ENCODE data around the gene TMC1.
"Not testable (repeated sequence)": the region's sequence is repeated elsewhere in the genome, so short reads cannot be mapped to it uniquely, and the experiment has no call there.

TMC1 gene

DNA sequence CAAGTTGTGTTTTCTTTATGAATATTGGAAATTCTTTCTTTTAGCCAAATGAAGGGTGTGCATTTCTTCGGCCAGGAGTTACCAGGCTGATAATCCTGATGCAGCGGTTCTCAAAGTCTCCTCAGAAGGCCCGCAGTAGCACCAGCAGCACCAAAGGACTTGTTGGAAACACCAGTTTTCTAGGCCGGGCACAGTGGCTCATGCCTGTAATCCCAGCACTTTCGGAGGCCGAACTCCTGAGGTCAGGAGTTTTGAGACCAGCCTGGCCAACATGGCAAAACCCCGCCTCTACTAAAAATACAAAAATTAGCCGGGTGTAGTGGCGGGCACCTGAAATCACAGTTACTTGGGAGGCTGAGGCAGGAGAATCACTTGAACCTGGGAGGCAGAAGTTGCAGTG lies 397 bp upstream of the TMC1 start:
- intact Hi-C loops (cut with DNase I); DNase-seq: not testable (repeated sequence)

DNA sequence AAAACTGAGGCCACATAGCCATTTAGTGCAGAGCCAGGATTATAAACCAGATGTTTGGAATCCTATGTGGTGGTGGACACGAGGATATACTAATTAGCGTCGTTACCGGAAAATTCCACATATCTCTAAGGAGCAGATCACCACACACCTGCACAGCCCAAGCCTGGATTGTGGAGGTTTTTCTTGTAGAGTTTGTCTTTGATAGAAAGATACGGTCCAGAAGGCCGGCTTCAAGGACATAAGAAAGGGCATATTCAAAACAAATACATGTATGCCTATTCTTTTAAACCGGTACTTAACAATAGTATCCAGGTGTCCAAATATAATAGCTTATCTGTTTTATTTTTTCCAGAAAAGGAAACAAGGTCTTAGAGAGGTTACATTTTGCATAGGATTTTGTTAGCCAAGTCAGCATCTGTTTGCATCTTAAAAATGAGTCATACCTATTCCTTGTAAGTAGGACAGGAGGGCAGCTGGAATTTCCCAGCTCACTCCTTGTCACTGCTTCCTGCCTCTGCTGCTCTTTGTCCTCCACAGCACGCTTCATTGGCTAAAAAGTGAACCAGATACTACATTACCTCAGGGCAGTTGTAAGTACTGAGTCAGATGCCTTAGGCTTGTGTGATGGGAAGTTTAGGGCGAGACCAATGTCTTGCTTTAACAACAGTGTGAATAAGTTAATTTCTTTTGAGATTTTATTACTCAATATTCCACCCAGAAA lies 3.6 kb downstream of the TMC1 start:
- intact Hi-C loops (cut with DNase I): no loop called here
- peak in 6 of 42 donors; percentile 11 to 62 (median 19) for DNase-seq

DNA sequence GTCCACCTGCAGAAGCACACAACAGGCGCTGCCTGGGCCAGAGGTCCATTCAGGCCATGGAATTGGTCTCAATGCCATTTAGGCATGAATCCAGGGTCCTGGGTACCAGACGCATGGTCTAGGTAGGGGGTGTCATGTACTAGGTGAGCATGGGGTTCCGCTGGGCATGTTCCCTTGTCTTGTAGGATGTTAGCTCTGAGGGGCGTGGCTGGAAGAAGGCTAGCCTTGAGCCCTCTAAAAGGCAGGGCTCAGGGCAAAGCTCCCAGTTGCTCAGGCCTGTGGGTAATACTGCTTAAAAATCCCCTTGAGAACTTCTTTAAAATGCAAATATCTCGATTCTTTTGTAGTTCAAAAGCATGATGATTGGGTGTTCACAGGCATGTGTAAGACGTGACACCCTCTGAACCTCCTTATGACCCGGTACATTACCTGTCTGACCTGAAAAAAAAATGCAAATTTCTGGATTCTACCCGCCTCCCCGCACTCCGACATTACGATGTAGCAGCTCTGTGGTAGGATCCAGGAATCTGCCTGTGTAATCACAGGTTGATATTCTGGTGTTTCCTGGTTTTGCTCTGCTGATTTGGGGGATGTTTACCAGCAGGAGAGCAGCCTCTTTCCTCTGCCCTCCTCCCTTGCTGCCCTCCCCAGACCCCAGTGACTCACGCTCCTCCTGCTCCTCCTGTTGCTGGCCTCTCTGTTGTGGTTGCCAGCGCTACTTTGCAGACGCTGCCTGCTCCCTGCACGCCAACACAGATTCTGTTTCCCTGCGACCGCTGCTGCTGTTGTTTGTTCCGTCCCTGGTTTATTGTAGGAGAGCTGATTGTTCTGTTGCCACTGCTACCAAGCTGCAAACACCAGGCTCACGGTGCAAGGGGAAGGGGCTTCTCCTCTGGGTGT lies 5.7 kb downstream of the TMC1 start:
- DNase-seq: peak; percentile 37 to 89 (median 68)
- intact Hi-C loops (cut with DNase I): no loop called here

DNA sequence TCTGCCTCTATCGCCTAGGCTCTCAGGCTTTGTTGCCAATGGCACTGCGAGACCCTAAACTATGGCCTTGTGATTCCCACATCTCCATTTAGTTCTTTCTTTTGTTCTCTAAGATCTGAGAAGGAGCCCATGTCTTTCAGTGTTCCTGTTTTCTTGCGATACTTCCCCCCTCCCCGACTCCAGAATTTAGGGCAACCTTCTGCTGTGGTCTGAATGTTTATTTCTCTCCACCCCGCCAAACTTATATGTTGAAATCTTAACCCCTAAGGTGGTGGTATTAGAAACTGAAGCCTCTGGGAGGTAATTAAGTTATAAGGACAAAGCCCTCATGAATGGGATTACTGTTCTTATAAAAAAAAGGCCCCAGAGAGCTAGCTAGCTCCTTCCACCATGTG lies 6.4 kb downstream of the TMC1 start:
- intact Hi-C loops (cut with DNase I): no loop called here
- DNase-seq: no peak

DNA sequence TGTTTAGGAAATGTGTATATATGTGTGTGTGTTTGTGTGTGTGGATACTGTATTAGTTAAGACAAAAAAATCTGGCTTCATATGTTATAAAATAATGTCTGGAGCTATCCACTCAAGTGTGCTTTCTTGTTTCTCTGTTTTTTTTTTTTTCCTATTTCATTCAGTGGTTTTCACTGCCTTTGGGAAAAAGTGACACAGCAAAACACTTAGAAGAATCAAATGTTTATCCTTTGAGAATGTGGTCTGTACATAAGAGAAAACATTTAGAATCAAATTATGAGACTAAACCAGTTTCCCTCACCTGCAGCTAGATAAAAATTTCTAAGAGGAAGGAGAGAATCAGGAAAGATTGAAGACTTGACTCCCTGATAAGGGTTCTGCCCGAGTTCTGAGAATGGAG lies 8.1 kb downstream of the TMC1 start:
- intact Hi-C loops (cut with DNase I): no loop called here
- no peak for DNase-seq

DNA sequence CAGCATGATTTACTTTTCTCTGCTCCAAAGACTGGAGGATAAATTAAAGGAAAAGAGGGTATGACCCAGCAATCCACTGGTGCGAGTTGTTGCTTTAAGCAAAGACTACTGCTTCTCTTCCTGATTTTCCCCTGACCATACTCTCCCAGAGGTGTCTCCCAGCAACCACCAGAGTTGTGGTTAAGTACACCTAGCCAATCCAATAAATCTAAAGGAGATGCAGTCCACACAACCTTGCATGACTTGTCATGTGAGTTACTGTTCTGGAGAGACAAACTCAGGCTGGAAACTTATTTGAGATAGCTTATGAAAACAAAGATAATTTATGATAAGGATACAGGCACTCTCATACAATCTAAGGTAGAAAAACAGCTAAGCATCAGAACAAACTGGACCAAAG lies 11.9 kb downstream of the TMC1 start:
- intact Hi-C loops (cut with DNase I): no loop called here
- no peak for DNase-seq

DNA sequence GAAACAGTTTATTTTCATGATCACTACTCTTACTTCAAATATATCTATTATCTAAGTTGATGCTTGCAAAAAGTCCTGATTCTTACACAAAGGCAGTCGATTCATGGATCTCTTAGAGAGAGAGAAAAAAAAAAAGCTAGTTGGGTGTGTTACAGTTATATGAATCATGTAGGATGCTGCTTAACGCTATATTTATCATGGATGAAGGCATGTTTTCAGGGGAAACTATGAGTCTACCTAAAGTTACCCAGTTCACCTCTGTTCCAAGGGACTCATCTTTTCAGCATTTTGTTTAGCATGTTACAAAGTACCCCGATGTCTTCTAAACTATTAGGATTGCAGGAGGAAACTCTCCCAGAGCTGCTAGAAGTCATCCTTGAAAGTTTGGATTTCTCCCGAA lies 13.5 kb downstream of the TMC1 start:
- intact Hi-C loops (cut with DNase I): no loop called here
- DNase-seq: no peak

DNA sequence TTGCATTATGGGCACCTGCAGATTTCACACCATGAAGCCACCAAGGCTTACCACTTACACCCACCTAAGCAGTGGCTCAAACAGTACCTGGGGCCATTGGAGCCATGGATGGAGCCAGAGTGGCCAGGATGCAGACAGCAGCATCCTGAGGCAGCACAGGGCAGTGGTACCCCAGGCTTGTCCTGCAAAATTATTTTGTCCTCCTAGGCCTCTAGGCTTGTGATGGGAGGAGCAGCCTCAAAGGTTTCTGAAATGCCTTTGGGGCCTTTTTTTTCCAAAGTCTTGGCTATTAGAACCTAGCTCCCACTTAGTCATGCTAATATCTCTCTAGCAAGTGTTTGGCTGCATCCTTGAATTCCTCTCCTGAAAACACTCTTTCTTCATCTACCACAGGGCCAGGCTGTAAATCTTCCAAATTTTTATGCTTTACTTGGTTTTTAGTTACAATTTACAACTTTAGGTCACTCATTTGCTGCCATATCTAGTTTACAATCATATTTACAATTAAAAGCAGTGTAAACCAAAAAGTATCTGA lies 15.7 kb downstream of the TMC1 start:
- intact Hi-C loops (cut with DNase I): no loop called here
- DNase-seq: no peak

DNA sequence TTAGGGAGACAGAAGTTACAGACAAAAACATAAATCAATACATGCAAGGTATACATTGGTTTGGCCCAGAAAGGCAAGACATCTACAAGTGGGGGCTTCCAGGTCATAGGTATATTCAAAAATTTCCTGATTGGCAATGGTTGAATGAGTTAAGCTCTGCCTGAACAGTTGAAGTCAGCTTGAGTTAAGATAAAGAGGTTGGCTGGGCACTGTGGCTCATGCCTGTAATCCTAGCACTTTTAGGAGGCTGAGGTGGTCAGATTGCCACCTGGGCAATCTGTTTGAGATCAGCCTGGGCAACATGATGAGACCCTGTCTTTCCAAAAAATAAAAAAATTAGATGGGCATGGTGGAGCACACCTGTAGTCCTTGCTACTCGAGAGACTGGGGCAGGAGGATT lies 16.3 kb downstream of the TMC1 start:
- no peak for DNase-seq
- intact Hi-C loops (cut with DNase I): no loop called here

DNA sequence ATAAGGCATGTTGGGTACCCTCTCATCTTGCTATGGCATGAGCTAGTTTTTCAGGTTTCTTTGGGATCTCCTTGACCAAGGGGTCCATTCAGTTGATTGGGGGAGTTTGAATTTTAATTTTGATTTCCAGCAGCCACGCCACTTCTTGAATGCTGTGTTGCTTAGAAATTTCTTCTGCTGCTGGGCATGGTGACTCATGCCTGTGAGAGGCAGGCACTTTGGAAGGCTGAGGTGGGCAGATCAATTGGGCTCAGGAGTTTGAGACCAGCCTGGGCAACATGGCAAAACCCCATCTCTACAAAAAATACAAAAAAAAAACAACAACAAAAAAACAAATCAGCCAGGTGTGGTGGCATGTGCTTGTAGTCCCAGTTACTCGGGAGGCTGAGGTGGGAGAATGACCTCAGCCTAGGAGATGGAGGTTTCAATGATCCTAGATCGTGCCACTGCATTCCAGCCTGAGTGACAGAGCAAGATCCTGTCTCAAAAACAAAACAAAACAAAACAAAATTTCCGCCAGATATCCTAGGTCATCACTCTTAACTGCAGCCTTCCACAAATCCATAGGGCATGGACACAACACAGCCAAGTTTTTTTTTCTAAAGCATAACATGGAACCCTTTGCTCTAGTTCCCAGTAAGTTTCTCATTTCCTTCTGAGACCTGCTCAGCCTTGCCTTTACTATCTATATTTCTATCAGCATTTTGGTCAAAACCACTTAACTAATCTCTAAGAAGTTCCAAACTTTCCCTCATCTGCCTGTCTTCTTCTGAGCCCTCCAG lies 17.7 kb downstream of the TMC1 start:
- intact Hi-C loops (cut with DNase I): no loop called here

DNA sequence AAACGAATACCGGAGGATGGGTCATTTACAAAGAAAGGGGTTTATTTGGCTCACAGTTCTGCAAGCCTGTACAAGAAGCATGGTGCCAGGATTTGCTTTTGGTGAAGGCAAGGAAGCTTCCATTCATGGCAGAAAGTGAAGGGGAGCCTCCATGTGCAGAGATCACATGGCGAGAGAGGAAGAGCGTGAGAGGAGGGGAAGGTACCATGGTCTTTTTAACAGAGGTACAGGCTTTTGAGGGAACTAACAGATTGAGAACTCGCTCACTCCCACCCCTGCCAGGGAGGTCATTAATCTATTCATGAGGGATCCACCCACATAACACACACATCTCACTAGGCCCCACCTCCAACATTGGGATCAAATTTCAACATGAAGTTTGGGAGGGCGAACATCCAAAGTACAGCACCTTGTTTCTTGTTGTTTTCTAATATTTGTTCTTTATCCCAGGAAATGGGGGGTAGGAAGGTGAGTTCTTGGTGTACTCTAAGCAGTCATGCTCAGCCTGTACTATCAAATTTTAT lies 18.5 kb downstream of the TMC1 start:
- DNase-seq: no peak
- intact Hi-C loops (cut with DNase I): no loop called here

More for the DNA sequence above, 17.7 kb downstream of the TMC1 start:
- DNase-seq: no peak

DNA sequence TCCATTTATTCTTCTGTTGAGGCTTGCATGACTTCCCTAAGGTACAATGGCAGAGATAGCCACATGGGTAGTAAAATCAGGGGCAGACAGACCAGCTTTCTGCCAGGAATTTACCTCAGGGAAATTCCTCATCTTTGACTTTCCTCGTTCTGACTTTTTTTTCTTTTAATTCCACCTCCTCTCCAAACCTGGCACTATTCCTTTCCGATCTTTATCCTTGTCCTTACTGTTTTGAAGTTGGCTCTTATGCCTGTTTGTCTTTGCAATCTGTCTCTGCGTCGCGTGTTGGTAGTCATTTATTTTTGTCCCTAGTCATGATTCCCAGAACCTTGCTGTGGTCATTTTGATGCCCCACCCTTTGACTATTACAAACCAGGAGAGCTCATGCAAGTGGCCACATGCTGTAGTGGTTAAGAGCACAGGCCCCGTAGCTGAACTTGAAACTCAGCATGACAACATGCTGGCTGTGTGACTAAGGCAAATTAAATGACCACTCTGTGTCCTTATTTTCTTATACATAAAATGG lies 19.0 kb downstream of the TMC1 start:
- DNase-seq: no peak
- intact Hi-C loops (cut with DNase I): no loop called here

DNA sequence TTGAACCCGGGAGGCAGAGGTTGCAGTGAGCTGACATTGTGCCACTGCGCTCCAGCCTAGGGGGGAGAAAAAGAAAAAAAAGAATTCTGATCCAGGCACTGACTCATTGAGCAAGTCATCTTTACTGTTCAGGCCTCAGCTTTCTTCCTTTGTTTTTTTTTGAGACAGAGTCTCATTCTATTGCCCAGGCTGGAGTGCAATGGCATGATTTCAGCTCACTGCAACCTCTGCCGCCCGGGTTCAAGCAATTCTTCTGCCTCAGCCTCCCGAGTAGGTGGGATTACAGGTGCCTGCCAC lies 21.1 kb downstream of the TMC1 start:
- intact Hi-C loops (cut with DNase I); DNase-seq: not testable (repeated sequence)

DNA sequence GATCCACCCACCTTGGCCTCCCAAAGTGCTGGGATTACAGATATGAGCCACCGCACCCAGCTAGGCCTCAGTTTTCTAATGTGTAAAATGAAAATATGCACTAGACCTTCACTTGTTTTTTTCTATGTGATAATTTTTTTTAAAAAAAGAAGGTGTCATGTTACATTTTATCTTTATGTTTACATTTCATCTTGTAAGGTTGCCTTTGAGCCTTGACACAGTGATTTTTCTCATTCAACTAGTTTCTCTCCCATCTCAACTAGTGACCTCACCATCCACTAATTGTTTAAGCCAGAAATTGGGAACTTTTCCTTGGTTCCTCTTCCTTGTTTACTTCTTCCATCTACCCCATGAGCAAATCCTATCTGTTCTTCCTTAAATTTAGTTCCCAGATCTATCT lies 21.5 kb downstream of the TMC1 start:
- no peak for DNase-seq
- intact Hi-C loops (cut with DNase I): no loop called here

DNA sequence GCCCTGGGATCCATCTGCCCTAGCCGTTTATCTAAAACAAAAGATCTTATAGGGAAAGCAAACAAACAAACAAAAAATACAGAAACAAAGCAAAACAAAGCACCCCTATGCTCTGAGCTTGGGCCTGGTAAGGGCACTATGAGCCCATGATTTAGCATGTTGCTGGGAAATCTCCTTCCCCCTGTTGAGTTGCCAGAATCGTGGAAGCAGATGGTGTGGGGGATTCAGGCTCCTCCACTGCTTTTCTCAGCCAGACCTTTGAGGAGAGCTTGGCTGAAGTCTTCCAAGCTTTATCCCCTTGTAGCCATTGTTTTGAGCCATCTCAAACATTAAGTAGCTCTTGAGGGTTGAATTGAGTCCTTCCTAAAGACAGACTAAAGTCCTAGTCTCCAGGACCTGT lies 29.9 kb downstream of the TMC1 start:
- DNase-seq: no peak
- intact Hi-C loops (cut with DNase I): no loop called here

DNA sequence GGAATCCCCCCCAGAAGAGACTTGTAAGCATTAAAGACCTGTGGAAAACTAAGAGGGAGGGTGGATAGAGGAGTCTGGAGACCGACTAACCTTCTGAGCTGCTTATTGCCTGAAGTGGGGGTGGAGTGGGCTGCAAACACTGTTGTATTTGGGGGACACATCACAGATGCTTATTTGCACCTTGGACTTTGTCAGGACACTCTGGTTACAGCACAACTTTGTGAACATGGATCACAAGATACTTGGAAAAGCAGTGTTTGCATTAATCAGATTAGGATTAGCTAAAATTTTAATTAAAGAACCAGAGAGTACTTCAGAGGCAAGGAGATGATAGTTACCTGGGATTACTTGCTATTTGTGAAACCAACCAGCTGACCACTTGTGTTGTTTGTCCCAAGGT lies 30.9 kb downstream of the TMC1 start:
- DNase-seq: no peak
- intact Hi-C loops (cut with DNase I): no loop called here

DNA sequence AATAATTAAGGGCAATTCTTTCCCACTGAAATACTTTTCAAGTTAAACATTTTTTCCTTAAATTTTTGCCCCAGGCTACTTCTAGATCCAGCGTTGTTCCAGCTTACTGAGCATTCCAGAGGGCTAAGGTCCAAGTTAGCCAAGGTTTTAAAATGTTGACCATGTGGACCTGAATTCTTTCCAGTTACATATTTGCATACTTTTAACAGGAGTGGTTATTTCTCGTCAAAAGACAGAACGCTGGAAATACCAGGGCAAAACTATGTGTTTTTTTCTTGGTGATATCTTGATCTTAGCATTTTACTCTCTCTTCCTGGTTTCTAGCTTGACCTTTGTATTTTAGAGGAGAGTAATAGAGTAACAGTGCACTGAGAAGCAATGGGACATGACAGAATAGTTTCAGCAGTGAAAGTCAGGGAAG lies 32.8 kb downstream of the TMC1 start:
- no peak for DNase-seq
- intact Hi-C loops (cut with DNase I): no loop called here

DNA sequence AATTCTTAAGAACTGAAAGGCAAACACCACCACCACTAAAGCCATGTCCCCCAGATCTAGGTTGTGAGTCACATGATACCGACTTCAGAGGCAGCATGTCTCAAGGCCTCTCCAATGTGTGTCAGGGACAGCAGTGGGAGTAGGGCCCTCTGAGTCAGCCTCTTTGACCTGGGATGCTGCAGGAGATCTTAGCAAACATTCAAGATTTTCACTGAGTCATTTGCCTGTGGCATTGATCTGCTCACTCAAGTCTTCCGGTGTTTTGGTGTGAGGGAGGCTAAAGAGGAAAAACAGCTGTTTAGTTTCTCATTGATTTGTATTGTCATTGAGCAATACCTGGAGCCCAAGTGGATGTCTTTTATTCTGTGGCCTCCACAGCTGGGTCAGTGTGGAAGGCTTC lies 36.1 kb downstream of the TMC1 start:
- intact Hi-C loops (cut with DNase I): no loop called here
- no peak for DNase-seq

DNA sequence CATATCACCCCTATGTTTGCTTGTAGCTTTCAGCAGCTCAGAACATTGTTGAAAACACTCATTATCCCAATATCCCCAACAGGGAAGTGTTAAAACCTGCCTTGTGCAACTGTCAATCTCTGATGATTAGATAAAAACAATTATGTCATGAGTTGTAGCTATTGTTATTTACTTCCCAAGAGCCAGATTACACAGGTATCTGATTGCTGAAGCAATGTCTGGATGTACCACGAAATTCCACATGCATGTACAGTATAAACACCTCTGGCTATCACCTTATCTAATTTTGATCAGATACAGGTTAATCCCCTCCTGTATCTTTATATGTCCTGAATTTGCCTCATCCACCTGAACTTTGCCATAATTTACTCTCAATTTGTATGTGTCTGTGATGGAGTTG lies 38.7 kb downstream of the TMC1 start:
- no peak for DNase-seq
- intact Hi-C loops (cut with DNase I): no loop called here

Data from head of caudate nucleus (tissue), 42 donors.